ENCODE measurements around the gene CFAP206.

GRCh38 chr6:87472525-87473418 is 65.0 kb downstream of the CFAP206 start, which contains the start of gene SLC35A1:
- TF ChIP-seq EZH2 (IDR thresholded peaks at IDR 0.05; ENCODE audit: insufficient read depth, poor library complexity, severe bottlenecking) (no peak), EZH2phosphoT487 (IDR thresholded peaks at IDR 0.05; ENCODE audit: insufficient read depth, low read depth) (no peak)

Measured in GM23248 (cell line).